NOMO-1 (cell line): ENCODE results near the gene SPTLC1.
"Not testable (repeated sequence)": the region's sequence is repeated elsewhere in the genome, so short reads cannot be mapped to it uniquely, and the experiment has no call there.

Experiments
- DNase-seq, 2 experiments: peaks; one replicate each; lab custom pipeline; 2025; ENCODE audit not compliant: unreplicated experiment in 2 of 2; lab: John Stamatoyannopoulos, UW

The SPTLC1 gene

GRCh38 chr9:92115071-92115858 lies at the start of gene SPTLC1:
SPTLC1 (minus strand) TSS chr9:92115413; CDS start chr9:92115370, 43 bp downstream.
- DNase-seq = peak; percentile 74 to 75

- DNase-seq = no peak
Observed at GRCh38 chr9:92164975-92165374, 49.8 kb upstream of the SPTLC1 start.

GRCh38 chr9:92164490-92164889 lies 49.3 kb upstream of the SPTLC1 start:
- no peak for DNase-seq

GRCh38 chr9:92163276-92163675 lies 48.1 kb upstream of the SPTLC1 start:
- no peak for DNase-seq

GRCh38 chr9:92160786-92161185 lies 45.6 kb upstream of the SPTLC1 start:
- no peak for DNase-seq

GRCh38 chr9:92159058-92159457 lies 43.8 kb upstream of the SPTLC1 start:
- no peak for DNase-seq

GRCh38 chr9:92158097-92158601 lies 42.9 kb upstream of the SPTLC1 start:
- no peak for DNase-seq

- DNase-seq = not testable (repeated sequence)
Observed at GRCh38 chr9:92155736-92156135, 40.5 kb upstream of the SPTLC1 start.

GRCh38 chr9:92155221-92155620 lies 40.0 kb upstream of the SPTLC1 start:
- DNase-seq = no peak

GRCh38 chr9:92153466-92154415 lies 38.5 kb upstream of the SPTLC1 start:
- DNase-seq = not testable (repeated sequence)

- DNase-seq = no peak
Observed at GRCh38 chr9:92151691-92152393, 36.6 kb upstream of the SPTLC1 start.

GRCh38 chr9:92150501-92151470 lies 35.6 kb upstream of the SPTLC1 start:
- not testable (repeated sequence) for DNase-seq

- DNase-seq = no peak
Observed at GRCh38 chr9:92147852-92148180, 32.6 kb upstream of the SPTLC1 start.

GRCh38 chr9:92147030-92147851 lies 32.0 kb upstream of the SPTLC1 start:
- peak; percentile 65 to 75 for DNase-seq

GRCh38 chr9:92146610-92147009 lies 31.4 kb upstream of the SPTLC1 start:
- peak in 1 of 2 experiments; percentile 32 for DNase-seq

GRCh38 chr9:92145784-92146183 lies 30.6 kb upstream of the SPTLC1 start:
- DNase-seq = not testable (repeated sequence)

GRCh38 chr9:92142329-92142728 lies 27.1 kb upstream of the SPTLC1 start:
- no peak for DNase-seq

GRCh38 chr9:92141144-92142129 lies 26.2 kb upstream of the SPTLC1 start:
- no peak for DNase-seq
